ENCODE results near the gene FAM163A. TPM values are rescaled to one million over a fixed set of nuclear protein-coding genes. Genes with fewer than 3 reads are reported as not detected.

The FAM163A gene
- total RNA-seq, 2 experiments from 2014 or later, result not detected

- Mint-ChIP-seq H3K4me3 (peak overlapping the region; percentile 79), H3K27me3 (peaks cover 3% of the 10 kb centered on the region), H3K9me3 (no peaks in the 10 kb centered on the region), H3K36me3 (ENCODE audit: low read depth) (no peaks in the 10 kb centered on the region), H3K27ac (no peak overlapping the region), H3K4me1 (peaks cover 16% of the 10 kb centered on the region)
- CTCF ChIA-PET, result interaction anchor here (0.5 to 11.6 kb wide), 27 partner anchors 8 to 1295 kb away, joined by 3 to 419 read pairs (median 7); partner anchors contain the start of genes CEP350, TOR1AIP2 and TOR3A
- DNase-seq, result no peak
- POLR2A ChIA-PET, result interaction anchor here (1.1 to 1.4 kb wide), 4 partner anchors 67 to 111 kb away, joined by 3 to 6 read pairs (median 3); partner anchors contain the start of gene TOR1AIP1
These were observed 72.5 kb downstream of the FAM163A start for GRCh38 chr1:179815641-179816040.

GRCh38 chr1:179816196-179816960 is 73.3 kb downstream of the FAM163A start:
- CTCF ChIA-PET, result interaction anchor here (11.6 kb wide), 1 partner anchor 111 kb away, joined by 419 read pairs; no protein-coding TSS in a partner anchor
- no peak for DNase-seq
- H3K4me3 Mint-ChIP-seq, result no peak overlapping the region
- peaks cover 3% of the 10 kb centered on the region for H3K27me3 Mint-ChIP-seq
- no peaks in the 10 kb centered on the region for H3K36me3 Mint-ChIP-seq (ENCODE audit: low read depth)
- no peak overlapping the region for H3K27ac Mint-ChIP-seq
- POLR2A ChIA-PET, result interaction anchor here (1.1 kb wide), 1 partner anchor 69 kb away, joined by 3 read pairs; no protein-coding TSS in a partner anchor
- peaks cover 16% of the 10 kb centered on the region for H3K4me1 Mint-ChIP-seq
- H3K9me3 Mint-ChIP-seq, result no peaks in the 10 kb centered on the region

GRCh38 chr1:179817056-179817455 is 74.0 kb downstream of the FAM163A start:
- Mint-ChIP-seq H3K27me3 (peaks cover 3% of the 10 kb centered on the region), H3K27ac (no peak overlapping the region), H3K9me3 (no peaks in the 10 kb centered on the region), H3K4me1 (peaks cover 16% of the 10 kb centered on the region), H3K4me3 (no peak overlapping the region), H3K36me3 (ENCODE audit: low read depth) (no peaks in the 10 kb centered on the region)
- no peak for DNase-seq
- ChIA-PET POLR2A (no interaction called here), CTCF (no interaction called here)

- H3K4me1 Mint-ChIP-seq, result peaks cover 16% of the 10 kb centered on the region
- no peaks in the 10 kb centered on the region for H3K9me3 Mint-ChIP-seq
- POLR2A ChIA-PET, result no interaction called here
- no peaks in the 10 kb centered on the region for H3K36me3 Mint-ChIP-seq (ENCODE audit: low read depth)
- H3K27me3 Mint-ChIP-seq, result peaks cover 3% of the 10 kb centered on the region
- H3K4me3 Mint-ChIP-seq, result no peak overlapping the region
- no peak overlapping the region for H3K27ac Mint-ChIP-seq
- CTCF ChIA-PET, result interaction anchor here (1.3 to 8.1 kb wide), 3 partner anchors 9 to 112 kb away, joined by 4 to 60 read pairs (median 6); no protein-coding TSS in a partner anchor
- no peak for DNase-seq
These were observed 74.7 kb downstream of the FAM163A start for GRCh38 chr1:179817789-179818188.

DNA sequence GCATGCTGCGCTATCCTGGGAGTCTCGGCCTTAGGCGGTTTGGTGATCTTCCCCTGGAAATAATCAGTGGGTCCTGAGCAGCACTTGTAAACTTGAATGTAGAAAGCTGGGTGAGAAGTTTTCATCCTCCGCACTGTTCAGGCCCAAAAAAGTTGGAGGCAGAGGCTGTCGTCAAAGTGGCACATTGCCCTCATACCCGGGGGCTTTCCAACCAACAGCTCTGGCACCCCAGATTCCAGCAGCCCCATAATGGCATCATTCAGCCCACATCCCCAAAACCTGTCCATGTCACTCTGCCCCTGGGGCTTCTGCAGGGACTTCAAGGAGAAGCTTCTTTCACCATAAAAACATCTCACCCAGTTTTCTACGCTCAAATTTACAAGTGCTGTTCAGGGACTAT is 75.2 kb downstream of the FAM163A start:
- DNase-seq, result no peak
- POLR2A ChIA-PET, result no interaction called here
- Mint-ChIP-seq H3K4me3 (no peak overlapping the region), H3K4me1 (peaks cover 16% of the 10 kb centered on the region), H3K9me3 (no peaks in the 10 kb centered on the region), H3K36me3 (ENCODE audit: low read depth) (no peaks in the 10 kb centered on the region), H3K27ac (no peak overlapping the region), H3K27me3 (peaks cover 3% of the 10 kb centered on the region)
- CTCF ChIA-PET, result interaction anchor here (1.3 to 8.1 kb wide), 3 partner anchors 9 to 112 kb away, joined by 4 to 60 read pairs (median 6); no protein-coding TSS in a partner anchor

DNA sequence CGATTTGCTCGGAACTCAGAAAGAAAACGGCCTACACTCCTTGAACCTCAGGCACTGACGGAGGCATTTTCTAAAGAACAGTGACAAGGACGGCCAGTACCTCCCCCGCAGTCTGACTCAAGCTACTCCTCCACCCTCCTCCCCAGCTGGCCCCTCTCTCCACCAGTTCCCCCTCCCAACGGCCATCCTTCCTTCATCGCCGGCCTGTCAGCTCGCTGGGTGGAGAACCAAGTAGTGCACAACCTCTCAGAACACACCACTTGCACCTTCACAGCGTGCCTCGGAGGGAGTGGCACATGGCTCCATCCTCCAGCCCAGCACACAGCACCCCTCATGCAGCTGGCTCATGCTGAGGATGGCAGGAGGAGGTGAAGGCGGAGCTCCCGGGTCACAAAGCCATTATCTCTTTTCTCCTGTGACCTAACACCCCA is 75.7 kb downstream of the FAM163A start:
- Mint-ChIP-seq H3K4me3 (no peak overlapping the region), H3K9me3 (no peaks in the 10 kb centered on the region), H3K27me3 (peaks cover 3% of the 10 kb centered on the region), H3K27ac (no peak overlapping the region), H3K36me3 (ENCODE audit: low read depth) (no peaks in the 10 kb centered on the region), H3K4me1 (peaks cover 16% of the 10 kb centered on the region)
- ChIA-PET CTCF (interaction anchor here (1.3 to 8.1 kb wide), 3 partner anchors 10 to 113 kb away, joined by 4 to 60 read pairs (median 6); no protein-coding TSS in a partner anchor), POLR2A (no interaction called here)
- no peak for DNase-seq

DNA sequence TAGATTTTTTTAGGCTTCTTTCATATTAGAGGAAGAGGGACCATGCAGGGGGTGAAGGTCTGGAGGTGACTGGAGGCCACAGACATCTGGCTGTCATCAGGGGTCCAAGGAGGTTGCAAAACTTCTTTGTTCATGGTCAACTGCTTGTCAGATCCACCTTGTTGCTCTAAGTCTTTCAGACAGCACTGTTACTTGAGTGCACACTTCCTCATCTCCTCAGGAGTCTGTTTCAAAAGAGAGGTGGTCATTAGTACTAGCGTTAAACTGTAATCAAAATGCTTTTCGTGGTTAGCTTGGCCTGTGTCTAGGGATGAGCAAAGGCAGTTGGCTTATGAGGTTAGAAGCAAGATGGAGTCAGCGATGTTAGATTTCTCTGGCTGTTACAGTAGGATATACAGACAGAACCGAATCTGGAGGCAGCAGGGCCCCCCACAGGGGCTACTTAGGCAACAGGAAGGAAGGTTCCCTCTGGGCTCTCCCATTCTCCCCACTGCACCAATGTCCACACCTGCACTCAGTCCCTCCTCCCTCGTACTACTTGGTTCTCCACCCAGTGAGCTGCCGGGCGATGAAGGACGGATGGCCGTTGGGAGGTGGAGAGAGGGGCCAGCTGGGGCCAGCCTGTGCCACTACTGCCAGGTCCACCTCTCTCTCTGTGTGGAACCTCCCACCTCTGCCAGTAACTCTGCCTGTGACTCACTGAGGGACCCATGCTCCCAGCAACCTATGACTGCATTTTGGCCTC is 77.3 kb downstream of the FAM163A start:
- H3K4me1 Mint-ChIP-seq, result peaks cover 7% of the 10 kb centered on the region
- POLR2A ChIA-PET, result no interaction called here
- peaks cover 3% of the 10 kb centered on the region for H3K27me3 Mint-ChIP-seq
- no peak overlapping the region for H3K27ac Mint-ChIP-seq
- H3K9me3 Mint-ChIP-seq, result no peaks in the 10 kb centered on the region
- no peak for DNase-seq
- H3K36me3 Mint-ChIP-seq (ENCODE audit: low read depth), result no peaks in the 10 kb centered on the region
- no peak overlapping the region for H3K4me3 Mint-ChIP-seq
- CTCF ChIA-PET, result interaction anchor here (3.6 to 8.1 kb wide), 2 partner anchors 12 to 114 kb away, joined by 15 to 60 read pairs; no protein-coding TSS in a partner anchor

DNA sequence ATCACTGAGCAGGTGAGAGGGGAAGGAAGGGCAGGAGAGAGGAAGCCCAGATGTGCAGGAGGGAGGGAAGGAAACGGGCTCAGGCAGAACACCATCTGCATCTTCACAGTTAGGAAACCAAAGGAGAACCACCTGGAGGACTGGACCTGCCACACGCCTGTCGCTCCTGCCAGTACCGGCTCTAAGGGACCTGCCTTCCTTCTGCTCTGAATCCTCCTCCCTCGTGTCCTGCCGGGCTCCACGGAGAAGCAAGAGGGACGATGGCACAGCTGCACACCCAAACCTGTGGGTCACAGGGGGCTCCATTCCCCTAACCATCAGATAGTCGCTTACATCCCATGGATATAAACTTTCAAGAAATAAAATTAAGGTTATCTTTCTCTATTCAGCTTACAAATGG is 78.4 kb downstream of the FAM163A start:
- CTCF ChIA-PET, result interaction anchor here (3.6 to 8.1 kb wide), 2 partner anchors 13 to 115 kb away, joined by 15 to 60 read pairs; no protein-coding TSS in a partner anchor
- POLR2A ChIA-PET, result no interaction called here
- H3K9me3 Mint-ChIP-seq, result no peaks in the 10 kb centered on the region
- peaks cover 3% of the 10 kb centered on the region for H3K27me3 Mint-ChIP-seq
- no peak overlapping the region for H3K4me3 Mint-ChIP-seq
- DNase-seq, result no peak
- H3K36me3 Mint-ChIP-seq (ENCODE audit: low read depth), result no peaks in the 10 kb centered on the region
- H3K27ac Mint-ChIP-seq, result no peak overlapping the region
- no peaks in the 10 kb centered on the region for H3K4me1 Mint-ChIP-seq

DNA sequence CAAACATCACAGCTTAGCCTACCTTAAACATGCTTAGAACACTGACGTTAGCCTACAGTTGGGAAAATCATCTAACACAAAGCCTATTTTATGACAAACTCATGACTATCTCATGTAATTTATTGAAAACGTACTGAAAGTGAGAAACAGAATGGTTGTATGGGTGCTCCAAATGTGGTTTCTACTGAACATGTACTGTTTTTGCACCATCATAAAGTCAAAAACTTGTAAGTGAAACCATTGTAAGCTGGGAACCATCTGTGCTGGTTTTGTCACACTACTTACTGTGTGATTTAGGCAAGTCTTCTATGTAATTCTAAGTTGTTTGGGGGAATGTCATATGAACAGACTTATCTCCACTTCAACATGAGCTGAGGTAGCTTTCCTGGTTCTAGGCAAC is 79.0 kb downstream of the FAM163A start:
- ChIA-PET POLR2A (no interaction called here), CTCF (interaction anchor here (0.8 to 8.1 kb wide), 4 partner anchors 8 to 116 kb away, joined by 3 to 60 read pairs (median 22); no protein-coding TSS in a partner anchor)
- DNase-seq, result no peak

GRCh38 chr1:179823693-179824092 is 80.6 kb downstream of the FAM163A start:
- Mint-ChIP-seq H3K4me1 (no peaks in the 10 kb centered on the region), H3K4me3 (no peak overlapping the region), H3K27ac (no peak overlapping the region), H3K9me3 (no peaks in the 10 kb centered on the region), H3K36me3 (ENCODE audit: low read depth) (no peaks in the 10 kb centered on the region), H3K27me3 (no peaks in the 10 kb centered on the region)
- POLR2A ChIA-PET, result no interaction called here
- no peak for DNase-seq
- CTCF ChIA-PET, result interaction anchor here (3.3 to 8.1 kb wide), 2 partner anchors 9 to 15 kb away, joined by 29 to 60 read pairs; no protein-coding TSS in a partner anchor

More for the DNA sequence above, 79.0 kb downstream of the FAM163A start:
- peaks cover 3% of the 10 kb centered on the region for H3K27me3 Mint-ChIP-seq
- no peak overlapping the region for H3K27ac Mint-ChIP-seq
- no peak overlapping the region for H3K4me3 Mint-ChIP-seq
- no peaks in the 10 kb centered on the region for H3K36me3 Mint-ChIP-seq (ENCODE audit: low read depth)
- H3K9me3 Mint-ChIP-seq, result no peaks in the 10 kb centered on the region
- no peaks in the 10 kb centered on the region for H3K4me1 Mint-ChIP-seq

GRCh38 chr1:179824265-179824664 is 81.2 kb downstream of the FAM163A start:
- H3K36me3 Mint-ChIP-seq (ENCODE audit: low read depth), result no peaks in the 10 kb centered on the region
- no peak overlapping the region for H3K27ac Mint-ChIP-seq
- no peaks in the 10 kb centered on the region for H3K27me3 Mint-ChIP-seq
- ChIA-PET POLR2A (no interaction called here), CTCF (interaction anchor here (3.3 to 8.1 kb wide), 2 partner anchors 10 to 15 kb away, joined by 29 to 60 read pairs; no protein-coding TSS in a partner anchor)
- H3K9me3 Mint-ChIP-seq, result no peaks in the 10 kb centered on the region
- H3K4me3 Mint-ChIP-seq, result no peak overlapping the region
- DNase-seq, result peak; percentile 9
- H3K4me1 Mint-ChIP-seq, result no peaks in the 10 kb centered on the region

DNA sequence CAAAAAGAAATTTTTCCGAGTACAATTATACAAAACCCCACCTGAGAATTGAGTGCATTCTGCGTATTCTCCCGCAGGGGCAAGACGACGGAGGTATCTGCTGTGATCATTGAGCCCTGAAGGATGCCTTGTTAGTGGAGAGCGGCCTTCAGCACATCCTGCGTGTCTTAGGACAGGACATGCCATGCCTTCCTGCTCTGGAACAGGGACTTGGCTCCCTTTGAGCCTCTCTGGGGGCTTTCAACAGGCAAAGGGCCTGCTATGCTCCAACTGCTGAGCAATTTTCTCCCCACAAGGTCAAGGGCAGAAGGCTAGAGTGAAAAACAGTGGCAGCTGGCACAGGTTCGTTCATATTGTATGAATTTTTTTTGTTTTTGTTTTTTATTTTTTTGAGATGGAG is 82.1 kb downstream of the FAM163A start:
- no peak overlapping the region for H3K4me3 Mint-ChIP-seq
- H3K36me3 Mint-ChIP-seq (ENCODE audit: low read depth), result no peaks in the 10 kb centered on the region
- H3K9me3 Mint-ChIP-seq, result no peaks in the 10 kb centered on the region
- ChIA-PET CTCF (interaction anchor here (0.7 to 8.1 kb wide), 4 partner anchors 11 to 119 kb away, joined by 3 to 60 read pairs (median 17); no protein-coding TSS in a partner anchor), POLR2A (no interaction called here)
- H3K27me3 Mint-ChIP-seq, result no peaks in the 10 kb centered on the region
- no peaks in the 10 kb centered on the region for H3K4me1 Mint-ChIP-seq
- H3K27ac Mint-ChIP-seq, result no peak overlapping the region
- DNase-seq, result no peak
